GM21737 (cell line): ENCODE data around the gene ABCD1.

Experiments
- ATAC-seq: cut with Tn5 transposase; IDR thresholded peaks from one replicate; pipeline ENCODE4 v1.9.1; 2021; ENCODE audit warnings: mild to moderate bottlenecking, moderate library complexity; ENCODE audit not compliant: unreplicated experiment

Gene ABCD1

DNA sequence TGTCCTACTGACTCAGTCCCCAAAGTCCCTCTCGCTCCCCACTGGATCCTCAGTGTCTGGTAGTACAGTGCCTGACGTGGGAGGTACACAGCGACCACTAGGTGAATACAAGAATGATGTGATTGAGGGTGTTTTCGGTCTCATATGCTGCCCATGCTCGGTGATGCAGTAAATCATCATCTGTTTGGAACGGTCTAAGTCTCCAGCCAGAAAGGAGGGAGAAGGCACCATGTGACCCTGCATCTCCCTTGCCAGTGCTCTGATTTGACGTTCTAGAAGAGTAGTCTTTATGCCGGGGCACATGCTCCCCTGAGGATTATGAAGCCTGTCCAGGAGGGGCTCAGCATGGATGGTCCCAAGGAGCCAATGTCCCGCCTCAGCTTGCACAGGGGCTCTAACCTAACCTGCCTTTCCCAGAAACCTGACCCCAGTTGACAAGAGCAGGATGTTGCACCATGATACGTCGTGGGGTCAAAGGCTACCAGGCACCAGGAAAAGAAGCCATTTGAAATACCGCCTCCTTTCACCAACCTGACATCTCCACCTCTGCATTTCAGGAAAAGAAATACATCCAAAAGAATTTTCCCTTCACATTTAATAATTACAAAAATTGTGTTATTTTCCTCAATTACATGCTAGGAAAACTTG, 25.6 kb downstream of the ABCD1 start:
- no peak for ATAC-seq

DNA sequence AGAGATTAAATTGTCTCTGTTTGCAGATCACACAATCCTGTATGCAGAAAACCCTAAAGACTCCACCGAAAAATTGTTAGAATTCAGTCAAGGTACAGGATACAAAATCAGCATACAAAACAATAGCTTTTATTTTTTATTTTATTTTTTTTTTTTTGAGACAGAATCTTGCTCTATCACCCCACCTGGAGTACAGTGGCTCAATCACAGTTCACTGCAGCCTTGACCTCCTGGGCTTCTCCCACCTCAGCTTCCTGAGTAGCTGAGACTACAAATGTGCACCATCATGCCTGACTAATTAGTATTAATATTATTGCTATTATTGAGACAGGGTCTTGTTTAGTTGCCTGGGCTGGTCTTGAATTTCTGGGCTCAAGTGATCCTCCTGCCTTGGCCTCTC, 30.5 kb downstream of the ABCD1 start:
- ATAC-seq = no peak

DNA sequence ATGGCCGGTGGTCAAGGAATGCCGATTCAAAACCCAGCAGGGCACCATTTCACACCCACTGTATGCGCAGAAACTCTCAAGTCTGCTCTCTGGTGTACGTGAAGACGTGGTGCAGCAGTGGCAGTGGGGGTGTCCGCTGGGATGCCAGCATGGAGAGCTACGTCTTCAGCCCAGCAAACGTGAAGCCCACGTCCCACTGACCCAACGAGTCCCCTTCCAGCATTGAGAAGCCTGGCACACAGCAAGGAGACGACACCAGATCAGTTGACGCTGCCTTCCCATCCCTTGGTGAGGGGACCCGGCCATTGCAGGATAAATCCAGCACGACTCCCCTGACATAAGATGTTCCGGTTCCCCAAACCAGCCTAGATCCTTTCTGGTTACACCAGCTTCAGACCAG, 37.2 kb downstream of the ABCD1 start:
- ATAC-seq = no peak

DNA sequence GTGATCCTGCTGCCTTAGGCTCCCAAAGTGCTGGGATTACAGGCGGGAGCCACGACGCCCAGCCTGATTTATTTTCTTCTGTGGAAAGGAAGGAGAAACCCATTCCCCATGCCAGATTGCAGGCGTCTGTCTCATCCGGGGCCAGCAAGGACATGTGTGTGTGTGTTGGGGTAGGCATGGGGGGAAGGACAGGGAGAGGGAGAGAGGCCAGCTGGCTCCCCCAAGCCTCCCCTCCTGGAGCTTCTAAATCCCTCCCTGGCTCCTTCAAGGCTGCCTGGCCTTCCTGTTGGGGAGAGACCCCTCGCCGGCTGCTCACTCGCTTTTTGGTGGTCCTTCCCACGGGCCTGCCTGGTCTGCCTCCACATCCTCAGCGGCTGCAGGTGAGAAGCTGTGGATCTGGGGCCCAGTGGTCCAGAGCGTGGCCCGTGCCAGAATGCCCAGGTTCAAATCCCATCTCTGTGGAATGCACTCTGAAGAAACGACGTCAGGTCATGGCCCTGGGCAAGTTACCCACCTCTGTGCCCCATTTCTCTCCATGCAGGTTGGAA, 38.0 kb downstream of the ABCD1 start:
- no peak for ATAC-seq

DNA sequence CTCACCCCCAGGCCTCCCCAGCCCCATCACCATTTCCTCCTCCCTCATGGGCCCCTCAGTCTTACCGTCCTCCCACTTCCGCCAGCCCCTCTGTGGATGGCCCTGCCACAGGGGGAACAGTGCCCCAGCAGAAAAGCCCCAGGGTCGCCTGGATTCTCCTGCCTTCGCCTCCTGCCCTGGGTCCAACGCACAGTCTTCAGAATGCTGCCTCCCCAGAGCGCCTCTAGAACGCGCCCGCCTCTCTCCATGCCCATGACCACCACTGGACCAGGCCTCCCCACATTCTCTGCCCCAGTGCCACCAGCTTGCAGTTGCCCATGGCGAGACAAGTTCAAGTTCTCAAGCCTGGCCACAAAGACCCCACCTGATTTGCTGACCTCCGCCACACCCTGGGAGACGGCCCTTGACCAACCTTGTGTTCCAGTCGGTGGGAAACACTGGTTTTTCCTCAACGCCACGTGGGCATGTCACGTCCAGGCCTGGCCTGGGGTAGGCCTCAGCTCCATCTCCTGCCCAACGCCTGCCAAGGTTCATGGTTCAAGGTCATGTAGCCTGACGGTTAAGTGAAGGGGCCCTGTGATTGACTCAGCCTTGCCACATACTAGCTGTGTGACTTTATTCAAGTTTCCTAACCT, 38.8 kb downstream of the ABCD1 start:
- ATAC-seq = no peak

DNA sequence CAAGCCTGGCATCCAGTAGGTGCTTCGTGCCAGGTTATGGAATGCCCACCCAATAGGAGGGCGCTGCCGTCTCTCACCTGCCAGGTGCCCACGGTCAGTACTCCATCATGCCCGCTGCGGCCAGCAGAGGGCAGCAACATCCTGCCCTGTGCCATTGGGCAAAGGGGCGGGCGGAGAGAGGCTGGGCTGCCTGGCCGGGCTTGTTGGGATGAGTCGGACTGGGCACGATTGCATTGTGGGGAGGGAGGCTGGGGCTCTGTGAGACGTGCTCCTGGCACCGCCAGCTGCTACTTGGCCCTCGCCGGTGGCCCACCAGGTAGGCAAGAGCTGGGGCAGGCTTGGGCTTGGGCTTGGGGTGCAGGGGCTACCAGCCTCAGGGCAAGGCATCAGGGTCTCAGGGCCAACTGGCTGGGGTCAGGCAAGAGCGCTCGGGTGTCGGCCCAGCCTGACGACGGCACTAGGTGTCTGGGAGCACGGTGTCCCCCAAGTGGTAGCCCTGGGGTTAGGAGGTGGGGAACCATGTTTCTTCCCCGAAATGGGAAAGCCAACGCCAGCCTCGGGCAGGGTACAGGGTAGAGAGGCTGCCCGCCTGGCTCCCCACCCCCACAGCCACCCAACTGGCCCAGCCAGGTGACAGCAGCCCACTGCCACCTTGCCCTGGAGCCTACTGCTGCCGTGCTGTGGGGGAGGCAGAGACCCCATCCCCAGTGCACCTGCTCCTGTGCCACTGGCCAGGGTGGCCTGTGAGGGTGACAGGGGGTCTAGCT, 39.5 kb downstream of the ABCD1 start, which contains the start of gene PLXNB3:
Gene PLXNB3, plus strand, starts transcription at position 261 of the 767 bp plus-strand sequence. CDS start 1,287 bp downstream, outside the sequence.
- ATAC-seq = no peak

DNA sequence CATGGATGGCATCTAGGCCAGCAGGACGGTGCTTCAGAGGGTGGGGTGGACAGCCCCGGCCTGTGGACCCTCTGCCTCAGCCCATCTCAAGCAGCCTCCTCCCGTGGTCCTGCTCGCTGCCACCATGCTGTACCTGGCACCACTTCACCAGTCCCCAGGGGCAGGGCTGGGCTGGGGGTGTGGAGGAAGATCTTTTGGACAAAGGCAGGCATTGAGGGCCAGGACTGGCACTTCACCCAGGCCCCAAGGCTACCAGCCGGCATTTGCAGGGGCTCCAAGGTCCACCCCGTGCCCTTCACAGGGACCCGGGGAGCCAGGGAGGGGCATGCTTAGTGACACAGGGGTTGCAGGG, 40.1 kb downstream of the ABCD1 start:
- ATAC-seq = no peak

DNA sequence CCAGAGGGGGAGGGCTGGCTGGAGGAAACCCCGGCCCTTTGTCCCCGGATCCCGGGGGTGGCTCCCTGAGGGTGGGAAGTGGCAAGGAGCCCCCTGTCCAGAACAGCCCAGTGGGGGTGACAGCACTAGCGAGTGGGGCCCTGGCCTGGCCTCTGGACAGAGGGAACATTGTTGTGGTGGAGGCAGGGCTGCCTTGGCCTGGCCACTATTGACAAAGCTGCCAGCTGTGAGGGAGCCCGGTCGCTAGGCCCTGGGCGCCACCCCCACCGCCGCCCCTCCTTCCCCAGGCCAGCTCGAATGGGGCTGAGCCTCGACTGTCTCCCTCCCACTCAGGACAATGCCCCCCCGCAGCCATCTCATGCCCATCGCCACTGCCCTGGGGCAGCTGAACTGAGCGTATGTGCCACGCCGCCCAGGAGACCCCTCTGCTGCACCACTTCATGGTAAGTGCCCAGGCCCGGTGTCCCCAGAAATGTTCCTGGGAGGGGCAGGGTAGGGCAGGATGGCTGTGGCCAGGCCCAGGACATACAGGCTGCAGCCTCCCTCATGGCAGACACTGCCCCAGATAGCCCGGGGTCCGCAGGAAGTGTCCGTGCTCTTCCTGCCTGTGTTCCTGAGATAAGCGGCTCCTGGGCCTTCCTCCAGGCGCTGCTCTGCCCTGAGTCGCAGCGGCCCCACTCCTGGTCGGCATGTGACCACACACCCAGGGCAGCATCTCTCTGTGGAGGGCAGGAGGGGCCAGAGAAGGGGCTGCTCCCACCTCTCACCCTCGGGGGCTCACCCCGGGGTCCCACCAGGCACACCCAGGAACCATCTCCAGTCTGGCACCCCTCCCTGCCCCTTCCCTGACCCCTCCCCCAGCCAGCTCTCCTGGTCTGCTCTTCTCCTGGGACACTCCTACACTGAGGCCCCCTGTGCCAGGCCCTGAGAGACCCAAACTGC, 40.8 kb downstream of the ABCD1 start:
- no peak for ATAC-seq

DNA sequence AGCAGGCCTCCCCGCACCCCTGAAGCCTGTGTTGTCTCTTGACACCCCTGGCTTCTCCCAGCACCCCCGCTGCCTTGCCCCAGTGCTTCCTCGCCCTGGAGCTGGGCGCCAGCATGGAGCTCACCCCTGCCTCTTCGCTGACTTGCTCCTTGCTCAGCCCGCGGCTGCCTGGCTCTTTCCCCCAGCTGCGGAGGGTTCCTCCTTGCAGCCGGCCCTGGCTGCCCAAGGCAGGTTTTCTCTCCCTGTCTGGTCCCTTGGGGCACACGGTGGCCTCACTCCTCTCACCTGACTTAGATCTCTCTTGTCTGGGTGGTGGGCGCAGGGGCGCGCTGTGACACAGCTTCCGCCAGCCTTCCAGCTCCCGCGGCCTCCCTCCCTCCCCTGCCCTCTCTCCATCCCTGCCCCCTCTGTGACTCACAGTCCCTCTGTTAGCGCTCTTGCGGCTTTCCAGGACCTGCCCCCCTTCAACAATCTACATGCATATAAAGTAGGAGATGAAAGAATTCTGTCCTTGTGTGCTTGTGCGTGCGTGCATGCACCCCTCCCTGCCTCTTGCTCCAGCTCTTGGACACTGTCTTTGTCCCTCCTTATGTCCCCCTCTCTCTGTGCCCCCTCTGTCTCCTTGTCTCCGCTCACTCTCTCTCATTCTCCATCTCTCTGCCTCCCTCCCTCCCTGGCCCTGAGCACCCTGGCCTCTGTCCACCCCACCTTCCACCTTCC, 41.6 kb downstream of the ABCD1 start:
- ATAC-seq = no peak

DNA sequence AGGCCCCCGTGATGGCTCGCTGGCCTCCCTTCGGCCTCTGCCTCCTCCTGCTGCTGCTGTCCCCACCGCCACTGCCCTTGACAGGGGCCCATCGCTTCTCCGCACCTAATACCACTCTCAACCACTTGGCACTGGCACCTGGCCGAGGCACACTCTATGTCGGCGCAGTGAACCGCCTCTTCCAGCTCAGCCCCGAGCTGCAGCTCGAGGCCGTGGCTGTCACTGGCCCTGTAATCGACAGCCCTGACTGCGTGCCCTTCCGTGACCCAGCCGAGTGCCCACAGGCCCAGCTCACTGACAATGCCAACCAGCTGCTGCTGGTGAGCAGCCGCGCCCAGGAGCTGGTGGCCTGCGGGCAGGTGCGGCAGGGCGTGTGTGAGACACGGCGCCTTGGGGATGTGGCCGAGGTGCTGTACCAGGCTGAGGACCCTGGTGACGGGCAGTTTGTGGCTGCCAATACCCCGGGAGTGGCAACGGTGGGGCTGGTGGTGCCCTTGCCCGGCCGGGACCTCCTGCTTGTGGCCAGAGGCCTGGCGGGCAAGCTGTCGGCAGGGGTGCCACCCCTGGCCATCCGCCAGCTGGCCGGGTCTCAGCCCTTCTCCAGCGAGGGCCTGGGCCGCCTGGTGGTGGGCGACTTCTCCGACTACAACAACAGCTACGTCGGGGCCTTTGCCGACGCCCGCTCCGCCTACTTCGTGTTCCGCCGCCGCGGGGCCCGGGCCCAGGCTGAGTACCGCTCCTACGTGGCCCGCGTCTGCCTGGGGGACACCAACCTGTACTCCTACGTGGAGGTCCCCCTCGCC, 42.4 kb downstream of the ABCD1 start:
- ATAC-seq = no peak

DNA sequence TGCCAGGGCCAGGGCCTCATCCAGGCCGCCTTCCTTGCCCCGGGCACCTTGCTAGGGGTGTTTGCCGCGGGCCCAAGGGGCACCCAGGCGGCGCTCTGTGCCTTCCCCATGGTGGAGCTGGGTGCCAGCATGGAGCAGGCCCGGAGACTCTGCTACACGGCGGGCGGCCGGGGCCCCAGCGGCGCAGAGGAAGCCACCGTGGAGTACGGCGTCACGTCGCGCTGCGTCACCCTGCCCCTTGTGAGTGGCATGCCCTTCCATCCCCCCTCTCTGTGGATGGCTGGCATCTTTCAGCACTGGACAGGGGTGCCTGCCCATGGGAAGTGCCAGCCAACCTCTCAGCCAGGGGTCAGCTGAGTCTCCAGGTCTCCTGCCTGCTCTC, 43.0 kb downstream of the ABCD1 start:
- ATAC-seq = no peak

DNA sequence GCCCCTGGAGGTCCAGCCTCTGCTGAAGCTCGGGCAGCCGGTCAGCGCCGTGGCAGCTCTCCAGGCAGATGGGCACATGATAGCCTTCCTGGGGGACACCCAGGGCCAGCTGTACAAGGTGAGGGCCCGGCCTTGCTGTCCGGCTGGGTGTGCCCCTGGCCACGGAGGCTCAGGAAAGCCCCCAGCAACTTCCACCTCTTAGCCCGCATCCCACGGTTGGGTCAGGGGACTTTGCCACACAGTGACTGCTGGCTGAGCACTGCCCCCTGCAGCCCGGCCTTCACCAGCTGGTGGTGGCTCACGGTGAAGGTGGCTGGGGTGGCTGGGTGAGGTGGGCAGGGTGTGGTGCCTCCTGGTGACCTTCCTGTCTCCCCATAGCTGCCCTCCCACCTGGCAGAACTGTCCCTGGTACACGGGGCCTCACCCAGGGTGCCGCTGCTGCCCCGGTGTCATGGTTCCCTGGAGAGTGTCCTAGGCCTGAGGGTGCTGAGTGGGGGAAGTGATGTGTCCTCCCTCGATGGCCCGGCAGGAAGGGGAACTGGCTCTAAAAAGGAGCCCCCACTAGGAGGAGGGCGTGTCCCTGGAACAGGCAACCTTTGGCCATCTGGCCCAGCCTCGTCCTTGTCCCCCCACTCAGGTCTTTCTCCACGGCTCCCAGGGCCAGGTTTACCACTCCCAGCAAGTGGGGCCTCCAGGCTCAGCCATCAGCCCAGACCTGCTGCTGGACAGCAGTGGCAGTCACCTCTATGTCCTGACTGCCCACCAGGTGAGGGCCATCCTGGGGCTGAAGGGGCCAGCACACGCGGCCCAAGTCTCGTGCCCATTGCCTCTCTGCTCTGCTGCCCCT, 43.9 kb downstream of the ABCD1 start:
- ATAC-seq = no peak

DNA sequence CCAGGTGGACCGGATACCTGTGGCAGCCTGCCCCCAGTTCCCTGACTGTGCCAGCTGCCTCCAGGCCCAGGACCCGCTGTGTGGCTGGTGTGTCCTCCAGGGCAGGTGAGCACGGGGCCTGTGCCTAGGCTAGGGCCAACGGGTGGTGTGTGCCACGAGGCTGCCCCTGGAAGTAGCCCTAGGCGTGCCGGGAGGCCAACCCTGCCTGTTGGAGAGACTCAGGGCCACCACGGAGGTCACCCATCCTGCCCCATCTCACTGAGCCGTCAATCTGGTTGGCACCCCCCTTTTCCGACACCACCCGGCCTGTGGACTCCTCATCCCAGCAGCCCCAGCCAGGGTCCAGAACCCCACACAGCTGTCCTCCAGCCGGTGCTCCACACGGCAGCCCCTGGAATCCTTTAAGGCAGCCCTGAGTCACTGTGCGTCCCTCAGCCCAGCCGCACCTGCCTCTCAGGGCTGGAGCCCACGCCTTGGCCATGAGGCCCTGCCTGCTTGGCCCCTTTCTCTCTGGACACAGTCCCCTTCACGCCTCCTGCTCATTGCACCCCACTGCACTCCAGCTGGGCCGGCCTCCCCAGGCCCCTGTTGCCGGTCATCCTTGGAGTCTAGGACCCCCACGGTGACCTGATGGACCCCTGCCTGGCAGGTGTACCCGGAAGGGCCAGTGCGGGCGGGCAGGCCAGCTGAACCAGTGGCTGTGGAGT, 44.7 kb downstream of the ABCD1 start:
- ATAC-seq = no peak

DNA sequence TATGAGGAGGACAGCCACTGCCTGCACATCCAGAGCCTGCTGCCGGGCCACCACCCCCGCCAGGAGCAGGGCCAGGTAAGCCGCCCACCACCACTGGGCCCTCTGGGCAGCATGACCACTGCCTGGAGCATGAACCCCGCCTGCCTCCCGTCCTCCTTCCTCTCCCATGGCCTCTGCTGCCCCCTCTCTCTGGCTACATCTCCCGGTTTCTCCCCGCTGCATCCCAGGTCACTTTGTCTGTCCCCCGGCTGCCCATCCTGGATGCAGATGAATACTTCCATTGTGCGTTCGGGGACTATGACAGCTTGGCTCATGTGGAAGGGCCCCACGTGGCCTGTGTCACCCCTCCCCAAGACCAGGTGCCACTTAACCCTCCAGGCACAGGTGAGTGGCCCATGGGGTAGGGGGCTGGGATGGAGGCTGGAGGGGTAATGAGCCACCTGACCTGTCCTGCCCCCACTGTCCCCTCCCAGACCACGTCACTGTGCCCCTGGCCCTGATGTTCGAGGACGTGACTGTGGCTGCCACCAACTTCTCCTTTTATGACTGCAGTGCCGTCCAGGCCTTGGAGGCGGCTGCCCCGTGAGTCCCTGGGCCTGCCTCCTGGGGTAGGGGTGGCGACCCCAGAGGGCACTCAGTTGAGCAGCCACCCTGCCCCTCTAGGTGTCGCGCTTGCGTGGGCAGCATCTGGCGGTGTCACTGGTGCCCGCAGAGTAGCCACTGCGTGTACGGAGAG, 45.4 kb downstream of the ABCD1 start:
- no peak for ATAC-seq

DNA sequence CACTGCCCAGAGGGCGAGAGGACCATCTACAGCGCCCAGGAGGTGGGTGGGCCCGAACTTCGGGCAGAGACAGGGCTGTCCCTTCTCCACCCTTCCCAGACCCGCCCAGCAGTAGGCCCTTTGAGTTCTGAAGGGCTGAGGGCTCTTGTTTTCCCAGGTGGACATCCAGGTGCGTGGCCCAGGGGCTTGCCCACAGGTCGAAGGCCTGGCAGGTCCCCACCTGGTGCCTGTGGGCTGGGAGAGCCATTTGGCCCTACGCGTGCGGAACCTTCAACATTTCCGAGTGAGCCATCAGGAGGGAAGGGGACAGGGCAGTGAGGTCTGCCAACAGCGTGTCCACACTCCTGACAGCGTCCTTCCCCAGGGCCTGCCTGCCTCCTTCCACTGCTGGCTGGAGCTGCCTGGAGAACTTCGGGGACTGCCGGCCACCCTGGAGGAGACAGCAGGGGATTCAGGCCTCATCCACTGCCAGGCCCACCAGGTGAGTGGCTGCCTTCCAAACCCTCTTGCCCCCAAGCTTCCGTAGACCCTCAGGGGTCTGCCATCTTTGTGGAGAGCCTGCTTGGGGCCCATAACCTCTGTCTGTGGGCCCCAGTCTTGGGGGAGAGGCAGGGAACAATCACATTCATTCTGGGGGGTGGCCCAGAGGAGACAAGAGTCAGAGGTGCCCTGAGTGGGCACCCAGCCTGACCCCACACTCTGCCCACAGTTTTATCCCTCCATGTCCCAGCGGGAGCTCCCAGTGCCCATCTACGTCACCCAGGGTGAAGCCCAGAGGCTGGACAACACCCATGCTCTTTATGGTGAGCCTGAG, 46.2 kb downstream of the ABCD1 start:
- ATAC-seq = no peak
